GM13977 (cell line): Measurements from ENCODE around the gene GPR68.

Source experiments
- DNase-seq: peaks from one replicate; pipeline ENCODE4 v3.0.0; 2012; ENCODE audit warnings: low spot score
- in situ Hi-C: fragments of 300-500 bp; cut with MboI; formaldehyde crosslinking; loops from one replicate; pipeline ENCODE4 v1.12.0; 2022; ENCODE audit warnings: low sequenced_read_pairs, low pct_unique_long_range_greater_than_20kb, mixed read lengths, inconsistent platforms; ENCODE audit not compliant: unreplicated experiment
- TF ChIP-seq, protein P1 (sequence below): IDR thresholded peaks from 2 replicates; pipeline ENCODE4 v1.5.1; 2012; ENCODE audit warnings: mild to moderate bottlenecking, control low read depth; ENCODE audit not compliant: insufficient read depth; ENCODE audit errors: extremely low read depth, missing control alignments

Gene GPR68

DNA sequence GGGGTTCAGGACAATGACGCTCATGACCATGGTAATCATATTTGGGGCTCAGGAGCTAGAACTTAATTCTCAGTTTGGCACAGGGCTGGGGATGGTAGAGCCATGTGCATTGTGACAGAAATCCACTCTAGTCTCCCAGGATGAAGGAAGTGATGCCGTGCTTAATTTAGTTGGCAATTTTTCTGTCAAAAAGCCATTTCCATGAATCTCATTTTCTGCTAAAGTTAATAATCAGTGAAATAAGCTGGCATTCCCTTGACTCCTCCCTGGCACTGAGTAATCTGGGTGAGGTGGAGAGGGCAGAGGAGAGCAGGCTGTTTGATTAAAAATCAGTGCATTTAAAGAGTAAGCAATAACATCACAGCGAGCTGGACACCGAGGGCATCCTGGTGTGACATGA lies 45.0 kb upstream of the GPR68 start:
- in situ Hi-C loops = loop anchor here (10.0 kb wide), 1 partner anchor 115 kb away; no protein-coding TSS in a partner anchor
- DNase-seq = no peak
- TF ChIP-seq, protein P1, sequence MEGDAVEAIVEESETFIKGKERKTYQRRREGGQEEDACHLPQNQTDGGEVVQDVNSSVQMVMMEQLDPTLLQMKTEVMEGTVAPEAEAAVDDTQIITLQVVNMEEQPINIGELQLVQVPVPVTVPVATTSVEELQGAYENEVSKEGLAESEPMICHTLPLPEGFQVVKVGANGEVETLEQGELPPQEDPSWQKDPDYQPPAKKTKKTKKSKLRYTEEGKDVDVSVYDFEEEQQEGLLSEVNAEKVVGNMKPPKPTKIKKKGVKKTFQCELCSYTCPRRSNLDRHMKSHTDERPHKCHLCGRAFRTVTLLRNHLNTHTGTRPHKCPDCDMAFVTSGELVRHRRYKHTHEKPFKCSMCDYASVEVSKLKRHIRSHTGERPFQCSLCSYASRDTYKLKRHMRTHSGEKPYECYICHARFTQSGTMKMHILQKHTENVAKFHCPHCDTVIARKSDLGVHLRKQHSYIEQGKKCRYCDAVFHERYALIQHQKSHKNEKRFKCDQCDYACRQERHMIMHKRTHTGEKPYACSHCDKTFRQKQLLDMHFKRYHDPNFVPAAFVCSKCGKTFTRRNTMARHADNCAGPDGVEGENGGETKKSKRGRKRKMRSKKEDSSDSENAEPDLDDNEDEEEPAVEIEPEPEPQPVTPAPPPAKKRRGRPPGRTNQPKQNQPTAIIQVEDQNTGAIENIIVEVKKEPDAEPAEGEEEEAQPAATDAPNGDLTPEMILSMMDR = no peak

DNA sequence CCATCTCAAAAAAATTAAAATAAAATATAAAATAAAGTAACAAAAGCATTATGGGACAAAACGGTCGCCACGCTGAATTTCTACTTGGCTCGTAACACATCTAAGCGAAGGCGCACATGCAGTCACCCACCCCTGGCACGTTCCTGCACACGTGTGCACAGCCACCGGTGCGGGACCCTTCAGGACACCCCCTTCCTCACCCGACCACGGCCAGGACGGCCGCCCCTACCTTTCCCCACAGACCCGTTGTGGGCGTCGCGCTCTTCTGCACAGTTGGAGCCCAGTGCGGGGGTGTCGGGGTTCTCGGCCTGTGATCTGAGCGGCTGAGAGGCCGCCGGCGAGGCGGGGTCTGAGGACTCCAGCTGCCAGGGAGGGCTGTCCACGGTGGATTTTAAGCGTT lies 44.4 kb upstream of the GPR68 start:
- TF ChIP-seq, protein P1 = no peak
- DNase-seq = no peak
- in situ Hi-C loops = loop anchor here (10.0 kb wide), 1 partner anchor 114 kb away; no protein-coding TSS in a partner anchor

DNA sequence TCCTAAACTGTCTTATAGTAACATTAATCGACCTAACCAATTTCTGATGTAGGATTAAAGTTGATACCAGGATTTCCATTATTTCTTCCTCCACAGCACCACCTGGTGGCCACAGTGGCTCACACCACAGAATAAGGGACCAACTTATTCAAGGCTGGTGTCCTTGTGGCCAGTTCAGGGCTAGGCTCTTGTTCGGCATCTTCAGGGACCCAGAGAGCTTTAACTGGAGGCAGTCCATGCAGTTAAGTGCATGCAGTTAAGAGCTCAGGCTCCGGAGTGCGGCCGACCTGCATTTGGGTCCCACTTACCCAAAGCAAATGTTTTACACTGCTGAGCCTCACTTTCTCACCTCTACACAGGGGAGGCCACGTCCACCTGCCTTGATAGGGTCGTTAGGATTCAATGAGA lies 42.0 kb upstream of the GPR68 start:
- in situ Hi-C loops = loop anchor here (10.0 kb wide), 1 partner anchor 112 kb away; no protein-coding TSS in a partner anchor
- peak; percentile 85 for DNase-seq
- TF ChIP-seq, protein P1 = peak; percentile 83

DNA sequence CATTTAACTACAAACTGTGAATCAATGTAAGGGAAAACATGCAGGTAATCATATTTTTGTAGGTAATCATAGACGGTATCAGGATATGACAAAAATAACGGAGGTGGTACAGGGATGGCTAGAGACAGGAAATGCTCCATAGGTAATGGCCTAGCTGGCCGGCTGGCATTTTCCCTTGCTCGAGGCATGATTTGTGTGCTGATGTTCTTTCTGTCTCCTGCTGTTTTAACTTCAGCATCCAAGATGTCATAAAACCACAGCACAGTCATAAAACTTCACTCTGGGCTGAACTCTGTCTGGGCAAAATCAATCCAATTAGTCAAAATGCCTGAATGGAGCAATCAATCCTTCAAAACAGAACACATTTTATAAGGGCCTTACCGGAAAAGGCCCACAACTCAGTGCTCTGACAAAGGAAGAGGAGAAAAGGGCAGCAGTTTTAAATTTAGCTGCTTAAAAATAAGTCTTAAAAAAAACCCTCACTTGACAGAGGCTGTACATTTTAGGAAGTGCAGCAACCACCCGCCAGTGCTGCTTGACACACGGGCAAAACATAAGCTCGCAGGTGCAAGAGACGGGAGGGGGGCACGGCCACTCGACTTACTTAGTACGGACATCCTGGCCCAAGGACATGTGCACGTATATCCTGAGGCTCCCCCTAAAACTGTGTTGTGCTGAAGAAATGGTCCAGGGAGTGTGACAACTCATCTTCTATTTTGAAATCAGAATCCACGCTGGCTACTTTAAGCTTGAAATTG lies 40.5 kb upstream of the GPR68 start:
- in situ Hi-C loops = loop anchor here (10.0 kb wide), 1 partner anchor 110 kb away; no protein-coding TSS in a partner anchor
- TF ChIP-seq, protein P1 = no peak
- DNase-seq = no peak

DNA sequence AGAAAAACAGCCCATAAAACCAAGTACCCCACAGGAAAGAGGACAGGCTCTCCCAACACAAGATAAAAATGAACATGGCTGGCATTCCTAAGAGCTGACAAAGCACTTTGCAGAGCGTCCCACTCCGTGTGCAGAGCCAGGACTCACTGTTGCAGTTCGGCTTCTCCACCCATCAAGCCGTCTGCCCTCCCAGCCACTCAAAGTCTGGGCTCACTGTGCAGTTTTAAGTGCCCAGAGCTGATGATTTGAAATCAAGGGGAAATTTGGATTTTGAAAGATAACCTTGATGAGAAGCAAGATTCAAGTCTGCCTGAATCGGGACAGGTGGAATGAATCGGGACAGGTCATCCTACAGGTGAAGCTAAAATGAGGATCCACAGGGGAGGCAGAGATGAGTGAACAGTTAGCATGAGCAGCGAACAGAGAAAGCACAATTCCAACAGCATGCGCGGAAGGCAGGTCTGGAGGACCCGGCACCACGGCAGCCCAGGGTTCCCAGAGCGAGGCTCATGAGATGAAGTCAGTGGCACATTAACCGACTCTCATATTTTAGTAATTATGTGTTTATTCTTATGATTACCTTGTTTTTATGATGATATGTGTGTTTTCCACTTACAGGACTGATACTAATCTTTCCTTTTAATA lies 39.8 kb upstream of the GPR68 start:
- in situ Hi-C loops = loop anchor here (10.0 kb wide), 1 partner anchor 109 kb away; no protein-coding TSS in a partner anchor

DNA sequence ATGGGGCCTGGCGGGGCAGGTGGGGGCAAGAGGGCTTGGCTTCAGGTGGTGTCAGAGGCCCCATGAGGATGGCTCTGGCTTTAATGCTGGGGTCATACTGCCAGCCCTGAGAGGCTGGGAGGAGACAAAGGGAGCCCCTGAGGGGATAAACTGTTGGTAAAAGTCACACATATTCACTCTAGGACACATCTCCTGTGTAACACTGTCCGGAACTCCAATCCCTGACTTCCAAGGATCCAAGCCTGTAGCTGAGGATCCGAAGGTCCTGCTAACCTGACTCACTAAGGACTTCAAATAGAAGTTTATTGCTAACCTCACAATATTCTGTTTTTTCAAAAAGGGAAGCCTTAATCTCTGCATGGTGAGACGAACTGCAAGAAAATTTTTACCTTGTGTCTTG lies 39.2 kb upstream of the GPR68 start:
- in situ Hi-C loops = loop anchor here (10.0 kb wide), 1 partner anchor 109 kb away; no protein-coding TSS in a partner anchor
- TF ChIP-seq, protein P1 = no peak
- no peak for DNase-seq

More for the DNA sequence above, 39.8 kb upstream of the GPR68 start:
- TF ChIP-seq, protein P1 = no peak
- no peak for DNase-seq
